Measurements from ENCODE around the gene DUOXA2.

DNA sequence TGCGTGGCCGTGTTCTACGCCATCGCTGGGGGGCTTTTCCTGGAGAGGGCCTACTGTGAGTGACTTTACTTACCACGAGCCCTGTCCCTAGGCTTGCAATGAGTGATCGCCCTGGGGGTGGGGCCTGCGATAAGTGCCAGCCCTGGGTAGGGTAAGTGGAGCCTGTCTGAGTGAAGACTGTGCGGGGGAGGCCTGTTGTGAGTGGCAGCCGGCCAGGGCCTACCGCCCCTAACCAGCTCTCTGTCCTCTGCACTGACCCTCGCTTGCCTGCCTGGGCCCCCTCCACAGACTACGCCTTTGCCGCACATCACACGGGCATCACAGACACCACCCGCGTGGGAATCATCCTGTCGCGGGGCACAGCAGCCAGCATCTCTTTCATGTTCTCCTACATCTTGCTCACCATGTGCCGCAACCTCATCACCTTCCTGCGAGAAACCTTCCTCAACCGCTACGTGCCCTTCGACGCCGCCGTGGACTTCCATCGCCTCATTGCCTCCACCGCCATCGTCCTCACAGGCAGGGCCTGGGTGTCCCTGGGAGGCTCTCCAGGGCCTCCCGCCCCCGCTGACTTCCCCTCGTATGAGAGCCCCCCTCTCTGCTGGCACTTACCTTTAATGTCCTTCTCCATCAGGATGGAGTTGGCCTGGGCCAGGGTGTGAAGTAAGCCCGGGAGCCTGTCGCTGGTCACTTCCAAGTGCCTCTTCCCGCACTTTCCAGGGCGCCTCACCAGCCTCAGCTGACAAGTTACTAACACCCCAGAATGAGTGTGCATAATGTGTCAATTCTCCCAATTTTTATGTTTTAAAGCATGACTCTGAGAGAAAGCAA is 38.1 kb downstream of the DUOXA2 start:
- TF ChIP-seq CEBPB (IDR thresholded peaks at IDR 0.05) (no peak), NFIC (IDR thresholded peaks at IDR 0.05) (no peak), TEAD4 (IDR thresholded peaks at IDR 0.05) (no peak), YY1 (IDR thresholded peaks at IDR 0.05; ENCODE audit: low read depth) (no peak)
- TF ChIP-seq, protein P1, sequence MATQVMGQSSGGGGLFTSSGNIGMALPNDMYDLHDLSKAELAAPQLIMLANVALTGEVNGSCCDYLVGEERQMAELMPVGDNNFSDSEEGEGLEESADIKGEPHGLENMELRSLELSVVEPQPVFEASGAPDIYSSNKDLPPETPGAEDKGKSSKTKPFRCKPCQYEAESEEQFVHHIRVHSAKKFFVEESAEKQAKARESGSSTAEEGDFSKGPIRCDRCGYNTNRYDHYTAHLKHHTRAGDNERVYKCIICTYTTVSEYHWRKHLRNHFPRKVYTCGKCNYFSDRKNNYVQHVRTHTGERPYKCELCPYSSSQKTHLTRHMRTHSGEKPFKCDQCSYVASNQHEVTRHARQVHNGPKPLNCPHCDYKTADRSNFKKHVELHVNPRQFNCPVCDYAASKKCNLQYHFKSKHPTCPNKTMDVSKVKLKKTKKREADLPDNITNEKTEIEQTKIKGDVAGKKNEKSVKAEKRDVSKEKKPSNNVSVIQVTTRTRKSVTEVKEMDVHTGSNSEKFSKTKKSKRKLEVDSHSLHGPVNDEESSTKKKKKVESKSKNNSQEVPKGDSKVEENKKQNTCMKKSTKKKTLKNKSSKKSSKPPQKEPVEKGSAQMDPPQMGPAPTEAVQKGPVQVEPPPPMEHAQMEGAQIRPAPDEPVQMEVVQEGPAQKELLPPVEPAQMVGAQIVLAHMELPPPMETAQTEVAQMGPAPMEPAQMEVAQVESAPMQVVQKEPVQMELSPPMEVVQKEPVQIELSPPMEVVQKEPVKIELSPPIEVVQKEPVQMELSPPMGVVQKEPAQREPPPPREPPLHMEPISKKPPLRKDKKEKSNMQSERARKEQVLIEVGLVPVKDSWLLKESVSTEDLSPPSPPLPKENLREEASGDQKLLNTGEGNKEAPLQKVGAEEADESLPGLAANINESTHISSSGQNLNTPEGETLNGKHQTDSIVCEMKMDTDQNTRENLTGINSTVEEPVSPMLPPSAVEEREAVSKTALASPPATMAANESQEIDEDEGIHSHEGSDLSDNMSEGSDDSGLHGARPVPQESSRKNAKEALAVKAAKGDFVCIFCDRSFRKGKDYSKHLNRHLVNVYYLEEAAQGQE (IDR thresholded peaks at IDR 0.05; ENCODE audit: low read depth), result no peak
